Gastrocnemius medialis (tissue), 4 donors: Measurements from ENCODE around the gene NFIC. TPM values are rescaled to one million over a fixed set of nuclear protein-coding genes. Genes with fewer than 3 reads are reported as not detected.

Experiments
- ATAC-seq, 2 donors: fragments of 150-250 bp; one replicate each; pipeline ENCODE4 v1.9.1; 2016
- DNase-seq, 2 donors: peaks; one replicate each; pipeline ENCODE4 v3.0.0-alpha.2; 2019
- H3K27ac ChIP-seq, 4 donors: fragments of 200-600 bp; sonication (generic); 1 replicate in 1 of 4; 2 replicates in 3 of 4; pipeline ENCODE4 v1.5.1; 2016 to 2018; ENCODE audit warnings: mild to moderate bottlenecking in 2 of 4, moderate library complexity in 1 of 4
- H3K27me3 ChIP-seq, 3 donors: fragments of 200-600 bp; sonication (generic) in 2 of 3; 1 replicate in 1 of 3; 2 replicates in 2 of 3; pipeline versions ENCODE4 v1.5.1 to v1.6.0; 2016 to 2019; ENCODE audit warnings: mild to moderate bottlenecking in 1 of 3, moderate library complexity in 1 of 3
- H3K36me3 ChIP-seq, 2 donors: fragments of 200-600 bp; sonication (generic) in 1 of 2; one replicate each; pipeline ENCODE4 v1.5.1; 2017 to 2018
- H3K4me1 ChIP-seq, 2 donors: fragments of 200-600 bp; sonication (generic) in 1 of 2; one replicate each; pipeline ENCODE4 v1.5.1; 2016 to 2017; ENCODE audit warnings: mild to moderate bottlenecking in 2 of 2
- H3K4me3 ChIP-seq, 4 donors: fragments of 200-600 bp; sonication (generic) in 3 of 4; 1 replicate in 1 of 4; 2 replicates in 3 of 4; pipeline ENCODE4 v1.5.1; 2016 to 2019; ENCODE audit warnings: mild to moderate bottlenecking in 2 of 4
- H3K9me3 ChIP-seq, 3 donors: fragments of 200-600 bp; sonication (generic) in 2 of 3; 1 replicate in 1 of 3; 2 replicates in 2 of 3; pipeline ENCODE4 v1.5.1; 2016 to 2019
- CTCF ChIP-seq, 5 experiments: fragments of 450-650 bp in 3 of 5; fragments of 200-600 bp in 2 of 5; sonication (generic) in 2 of 5; IDR thresholded peaks in 4 of 5; conservative IDR thresholded peaks in 1 of 5; 1 replicate in 4 of 5; 2 replicates in 1 of 5; pipeline ENCODE4 v1.5.1; 2016 to 2019; ENCODE audit warnings: antibody characterized with exemption in 5 of 5, mild to moderate bottlenecking in 3 of 5, moderate library complexity in 3 of 5
- POLR2A ChIP-seq, 2 donors: fragments of 450-650 bp; IDR thresholded peaks; one replicate each; pipeline ENCODE4 v1.6.1; 2017; ENCODE audit warnings: antibody characterized with exemption in 2 of 2, mild to moderate bottlenecking in 2 of 2, moderate library complexity in 2 of 2
- in situ Hi-C, 4 donors: fragments of 200-750 bp; cut with MboI; loops; one replicate each; pipeline versions ENCODE4 v1.15.0 to v1.8.0; 2017; ENCODE audit warnings: low sequenced_read_pairs in 4 of 4
- intact Hi-C: fragments of 100-400 bp; cut with DNase I; formaldehyde crosslinking; loops from one replicate; pipeline ENCODE4 v1.15.1; 2023; ENCODE audit warnings: low total_unique reads
- total RNA-seq, 4 donors: library from RNA; depleted of rRNA; stranded (reverse); fragments of >200 nt; gene quantifications; one replicate each; pipeline versions ENCODE4 v1.1.0 to v1.2.3, GENCODE V29; 2016

The NFIC gene
- total RNA-seq, 4 donors from 2014 or later: 90.2 to 403 (median 348) TPM

GRCh38 chr19:3508771-3509535 is 142.6 kb downstream of the NFIC start:
- Histone ChIP-seq H3K27ac (no peak overlapping the region), H3K4me3 (no peak overlapping the region), H3K27me3 (no peaks in the 10 kb centered on the region), H3K36me3 (no peaks in the 10 kb centered on the region), H3K9me3 (no peaks in the 10 kb centered on the region), H3K4me1 (peaks cover 11 to 44% of the 10 kb centered on the region in 2 donors)
- intact Hi-C loops: loop anchor here (5.0 to 10.0 kb wide), 2 partner anchors 253 to 554 kb away; partner anchors contain the start of genes APBA3 and MRPL54
- no peak for ATAC-seq
- TF ChIP-seq CTCF (IDR thresholded peaks at IDR 0.05 in 4 of 5, conservative IDR thresholded peaks at IDR 0.05 in 1 of 5): no peak
- no peak for TF ChIP-seq POLR2A (IDR thresholded peaks at IDR 0.05)
- in situ Hi-C loops: no loop called here
- DNase-seq: no peak

DNA sequence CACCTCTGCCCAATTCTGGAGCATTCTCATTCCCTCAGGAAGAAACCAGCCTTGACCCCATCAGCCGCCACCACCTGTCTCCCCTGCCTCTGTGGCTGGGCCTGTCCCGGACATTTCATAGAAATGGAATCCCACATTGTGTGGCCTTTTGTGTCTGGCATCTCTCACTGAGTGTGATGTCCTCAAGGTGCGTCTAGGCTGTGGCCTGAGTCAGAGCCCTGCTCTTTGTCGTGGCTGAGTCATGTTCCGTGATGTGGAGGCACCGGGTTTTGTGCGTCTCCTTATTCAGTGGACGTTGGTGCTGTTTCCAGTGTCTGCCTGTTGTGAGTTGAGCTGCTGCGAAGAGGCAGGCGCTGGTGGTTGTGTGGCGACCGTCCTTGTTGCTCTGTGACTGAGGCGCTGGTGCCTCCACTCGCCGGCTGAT is 143.2 kb downstream of the NFIC start:
- no peak for TF ChIP-seq CTCF (IDR thresholded peaks at IDR 0.05 in 4 of 5, conservative IDR thresholded peaks at IDR 0.05 in 1 of 5)
- TF ChIP-seq POLR2A (IDR thresholded peaks at IDR 0.05): no peak
- ATAC-seq: no peak
- in situ Hi-C loops (no loop called here), intact Hi-C loops (loop anchor here (5.0 to 10.0 kb wide), 2 partner anchors 253 to 555 kb away; partner anchors contain the start of genes APBA3 and MRPL54)
- peaks cover 11 to 44% of the 10 kb centered on the region in 2 donors for H3K4me1 ChIP-seq
- no peak overlapping the region for H3K4me3 ChIP-seq
- no peak for DNase-seq
- H3K27ac ChIP-seq: no peak overlapping the region
- H3K36me3 ChIP-seq: no peaks in the 10 kb centered on the region
- H3K27me3 ChIP-seq: no peaks in the 10 kb centered on the region
- H3K9me3 ChIP-seq: no peaks in the 10 kb centered on the region

DNA sequence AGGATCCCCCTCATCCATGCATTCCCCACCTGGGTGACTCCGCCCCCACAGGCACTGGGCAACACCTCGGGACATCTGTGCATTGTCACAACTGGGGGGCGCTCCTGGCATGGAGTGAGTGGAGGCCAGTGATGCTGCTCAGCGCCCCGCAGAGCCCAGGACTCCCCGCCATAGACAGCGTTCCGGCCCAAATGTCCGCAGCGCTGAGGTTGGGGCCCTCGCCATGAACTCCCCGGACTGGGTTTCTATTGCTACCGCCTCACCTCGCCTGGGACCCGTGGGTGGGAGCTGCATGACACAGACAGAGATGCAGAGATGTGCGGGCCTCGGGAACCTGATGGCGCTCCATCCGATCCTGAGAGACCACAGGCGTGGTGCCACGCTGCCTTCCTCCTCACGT is 144.3 kb downstream of the NFIC start:
- Histone ChIP-seq H3K9me3 (no peaks in the 10 kb centered on the region), H3K27me3 (no peaks in the 10 kb centered on the region), H3K4me3 (no peak overlapping the region), H3K4me1 (peaks cover 7 to 36% of the 10 kb centered on the region in 2 donors), H3K36me3 (no peaks in the 10 kb centered on the region), H3K27ac (no peak overlapping the region)
- in situ Hi-C loops (no loop called here), intact Hi-C loops (no loop called here)
- TF ChIP-seq POLR2A (IDR thresholded peaks at IDR 0.05) (no peak), CTCF (IDR thresholded peaks at IDR 0.05 in 4 of 5, conservative IDR thresholded peaks at IDR 0.05 in 1 of 5) (no peak)
- DNase-seq (no peak), ATAC-seq (no peak)

DNA sequence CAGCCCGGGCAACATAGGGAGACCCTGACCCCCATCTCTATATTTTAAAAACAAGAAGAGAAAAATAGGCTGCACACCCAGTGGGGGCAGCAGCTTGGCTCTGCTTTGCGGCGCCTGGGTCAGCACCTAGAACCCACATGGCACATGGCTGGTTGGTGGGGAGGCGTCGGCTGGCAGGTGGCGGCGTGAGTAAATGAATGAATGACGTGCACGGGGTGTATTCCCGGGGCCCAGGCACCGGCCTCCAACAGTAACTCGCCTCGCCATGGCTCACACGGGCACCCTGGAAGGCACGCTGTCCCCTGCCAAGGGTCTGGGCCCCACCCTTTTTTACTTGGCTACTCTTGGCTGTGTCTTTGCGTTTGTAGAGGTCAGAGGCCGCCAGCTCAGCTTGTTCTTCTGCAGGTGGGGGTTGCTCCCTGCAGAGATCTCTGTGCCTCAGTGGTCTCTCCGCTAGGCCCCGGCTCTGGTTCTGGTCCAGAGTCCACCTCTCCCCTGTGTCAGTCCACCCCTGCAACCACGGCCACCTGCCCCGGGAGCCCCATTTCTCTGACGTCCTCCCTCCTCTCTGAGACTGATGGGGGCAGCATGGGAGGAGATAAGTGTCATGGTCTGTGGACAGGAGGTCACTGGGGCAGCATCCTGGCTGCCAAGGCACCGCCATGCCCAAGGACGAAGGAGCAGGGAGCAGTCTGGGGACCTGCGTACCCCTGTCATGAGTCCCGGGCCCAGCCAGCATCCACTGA is 145.3 kb downstream of the NFIC start:
- Histone ChIP-seq H3K36me3 (no peaks in the 10 kb centered on the region), H3K4me3 (no peak overlapping the region), H3K4me1 (peaks cover 16 to 42% of the 10 kb centered on the region in 2 donors), H3K27ac (no peak overlapping the region), H3K27me3 (no peaks in the 10 kb centered on the region), H3K9me3 (no peaks in the 10 kb centered on the region)
- in situ Hi-C loops: no loop called here
- ATAC-seq (no peak), DNase-seq (no peak)
- intact Hi-C loops: no loop called here
- TF ChIP-seq POLR2A (IDR thresholded peaks at IDR 0.05): no peak
- TF ChIP-seq CTCF (IDR thresholded peaks at IDR 0.05 in 4 of 5, conservative IDR thresholded peaks at IDR 0.05 in 1 of 5): no peak
